Breast epithelium (tissue), 4 donors: ENCODE measurements around the gene CSNK2A1. TPM values are rescaled to one million over a fixed set of nuclear protein-coding genes. Genes with fewer than 3 reads are reported as not detected.

ENCODE experiments used
- DNase-seq, 2 donors: peaks; one replicate each; pipeline ENCODE4 v3.0.0-alpha.2; 2019; ENCODE audit warnings: low spot score in 2 of 2
- H3K27ac ChIP-seq, 2 donors: fragments of 200-600 bp; sonication (generic) in 1 of 2; one replicate each; pipeline ENCODE4 v1.5.1; 2016 to 2019; ENCODE audit warnings: mild to moderate bottlenecking in 1 of 2
- H3K27me3 ChIP-seq, 2 donors: fragments of 200-600 bp; sonication (generic) in 1 of 2; one replicate each; pipeline versions ENCODE4 v1.5.1 to v1.6.0; 2017 to 2019; ENCODE audit warnings: control low read depth in 1 of 2, mild to moderate bottlenecking in 1 of 2
- H3K36me3 ChIP-seq: fragments of 200-600 bp; one replicate; pipeline ENCODE4 v1.5.1; 2019
- H3K4me1 ChIP-seq, 2 donors: fragments of 200-600 bp; sonication (generic); one replicate each; pipeline ENCODE4 v1.5.1; 2016 to 2019; ENCODE audit warnings: control low read depth in 1 of 2
- H3K4me3 ChIP-seq, 3 donors: fragments of 200-600 bp; sonication (generic); 1 replicate in 2 of 3; 2 replicates in 1 of 3; pipeline ENCODE4 v1.5.1; 2016 to 2019; ENCODE audit warnings: mild to moderate bottlenecking in 3 of 3, moderate library complexity in 2 of 3
- H3K9me3 ChIP-seq, 2 donors: fragments of 200-600 bp; sonication (generic) in 1 of 2; one replicate each; pipeline ENCODE4 v1.5.1; 2016 to 2019; ENCODE audit warnings: control low read depth in 1 of 2
- POLR2A ChIP-seq: fragments of 450-650 bp; IDR thresholded peaks from one replicate; pipeline ENCODE4 v1.6.1; 2016; ENCODE audit warnings: antibody characterized with exemption, mild to moderate bottlenecking, moderate library complexity
- POLR2AphosphoS5 ChIP-seq, 3 donors: sonication (generic); formaldehyde crosslinking; IDR thresholded peaks; one replicate each; pipeline ENCODE4 v1.6.1; 2017; ENCODE audit warnings: antibody characterized with exemption in 3 of 3
- intact Hi-C: fragments of 100-400 bp; cut with DNase I; formaldehyde crosslinking; loops from one replicate; pipeline ENCODE4 v1.15.1; 2023; ENCODE audit warnings: low total_unique reads
- total RNA-seq, 3 donors: library from RNA; depleted of rRNA; stranded (reverse); fragments of >200 nt; gene quantifications; one replicate each; pipeline ENCODE4 v1.1.0, GENCODE V29; 2016
- TF ChIP-seq, protein P1 (sequence below), 3 donors: fragments of 450-650 bp; IDR thresholded peaks; one replicate each; pipeline ENCODE4 v1.5.1; 2016 to 2017; ENCODE audit warnings: antibody characterized with exemption in 3 of 3, mild to moderate bottlenecking in 3 of 3, moderate library complexity in 3 of 3

Gene CSNK2A1
- 10 to 100 TPM; 55.0 to 90.9 (median 77.7) TPM for total RNA-seq

GRCh38 chr20:543369-544152, at the start of gene CSNK2A1:
Gene CSNK2A1 (minus strand): TSS chr20:543790. CDS start chr20:508551, 35,239 bp downstream.
- Histone ChIP-seq H3K36me3 (no peaks in the 10 kb centered on the region), H3K4me3 (peak within 1 kb of the TSS; percentile 70 to 98 (median 95)), H3K9me3 (no peaks in the 10 kb centered on the region), H3K27ac (peak within 1 kb of the TSS; percentile 87 to 91), H3K4me1 (peaks cover 7 to 15% of the 10 kb centered on the region in 2 donors), H3K27me3 (no peaks in the 10 kb centered on the region)
- intact Hi-C loops = no loop called here
- peak; percentile 91 to 92 for DNase-seq
- TF ChIP-seq POLR2AphosphoS5 (IDR thresholded peaks at IDR 0.05) (peak in 2 of 3 donors; percentile 66 to 88), POLR2A (peak; percentile 54)
- TF ChIP-seq, protein P1, sequence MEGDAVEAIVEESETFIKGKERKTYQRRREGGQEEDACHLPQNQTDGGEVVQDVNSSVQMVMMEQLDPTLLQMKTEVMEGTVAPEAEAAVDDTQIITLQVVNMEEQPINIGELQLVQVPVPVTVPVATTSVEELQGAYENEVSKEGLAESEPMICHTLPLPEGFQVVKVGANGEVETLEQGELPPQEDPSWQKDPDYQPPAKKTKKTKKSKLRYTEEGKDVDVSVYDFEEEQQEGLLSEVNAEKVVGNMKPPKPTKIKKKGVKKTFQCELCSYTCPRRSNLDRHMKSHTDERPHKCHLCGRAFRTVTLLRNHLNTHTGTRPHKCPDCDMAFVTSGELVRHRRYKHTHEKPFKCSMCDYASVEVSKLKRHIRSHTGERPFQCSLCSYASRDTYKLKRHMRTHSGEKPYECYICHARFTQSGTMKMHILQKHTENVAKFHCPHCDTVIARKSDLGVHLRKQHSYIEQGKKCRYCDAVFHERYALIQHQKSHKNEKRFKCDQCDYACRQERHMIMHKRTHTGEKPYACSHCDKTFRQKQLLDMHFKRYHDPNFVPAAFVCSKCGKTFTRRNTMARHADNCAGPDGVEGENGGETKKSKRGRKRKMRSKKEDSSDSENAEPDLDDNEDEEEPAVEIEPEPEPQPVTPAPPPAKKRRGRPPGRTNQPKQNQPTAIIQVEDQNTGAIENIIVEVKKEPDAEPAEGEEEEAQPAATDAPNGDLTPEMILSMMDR (IDR thresholded peaks at IDR 0.05) = no peak

DNA sequence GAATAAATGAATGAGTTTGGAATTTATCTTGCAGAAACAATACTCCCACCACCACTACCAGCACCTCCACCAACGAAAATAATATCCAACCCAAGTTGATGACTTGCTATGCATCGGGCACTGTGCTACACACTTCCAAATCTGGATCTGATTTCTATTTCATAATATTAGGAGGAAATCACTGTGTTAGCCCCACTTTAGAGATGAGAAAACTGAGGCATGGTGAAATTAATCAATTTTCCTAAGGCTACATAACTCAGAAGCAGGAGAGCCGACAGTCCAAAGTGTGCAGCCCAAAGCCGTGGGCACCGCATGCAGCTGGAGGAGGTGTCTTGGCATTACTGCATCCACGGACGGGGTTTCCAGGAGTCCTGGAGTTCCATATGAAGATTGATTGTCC, 48.9 kb upstream of the CSNK2A1 start:
- peak in 1 of 2 donors; percentile 17 for DNase-seq
- peaks cover 0 to 4% of the 10 kb centered on the region in 2 donors for H3K27me3 ChIP-seq
- no peaks in the 10 kb centered on the region for H3K9me3 ChIP-seq
- intact Hi-C loops = loop anchor here (5.0 kb wide), 1 partner anchor 720 kb away; no protein-coding TSS in a partner anchor
- no peak overlapping the region for H3K27ac ChIP-seq
- no peak overlapping the region for H3K4me3 ChIP-seq
- TF ChIP-seq POLR2AphosphoS5 (IDR thresholded peaks at IDR 0.05) = no peak
- TF ChIP-seq POLR2A = no peak
- TF ChIP-seq, protein P1 (IDR thresholded peaks at IDR 0.05) = no peak
- H3K36me3 ChIP-seq = no peaks in the 10 kb centered on the region
- no peaks in the 10 kb centered on the region for H3K4me1 ChIP-seq

DNA sequence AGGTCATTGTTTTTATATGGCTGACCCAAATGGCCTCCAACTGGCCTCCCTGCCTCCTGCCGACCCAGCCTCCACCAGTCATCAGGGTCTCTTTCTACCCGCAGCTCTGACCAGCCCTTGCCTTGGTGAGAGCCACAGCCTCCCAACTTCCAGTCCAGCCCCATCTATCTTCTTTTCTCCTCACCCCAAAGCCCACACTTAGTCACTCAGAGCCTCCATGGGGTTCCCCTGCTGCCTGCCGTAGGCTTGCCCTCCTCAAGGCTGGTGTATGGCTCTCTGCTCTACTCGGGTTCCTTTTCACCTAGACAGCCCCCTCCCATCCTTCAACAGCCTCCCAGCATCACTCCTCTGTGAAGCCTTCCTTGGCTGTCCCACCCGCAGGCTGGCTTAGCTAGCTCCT, 48.4 kb upstream of the CSNK2A1 start:
- H3K4me1 ChIP-seq = no peaks in the 10 kb centered on the region
- no peaks in the 10 kb centered on the region for H3K36me3 ChIP-seq
- intact Hi-C loops = loop anchor here (5.0 kb wide), 1 partner anchor 720 kb away; no protein-coding TSS in a partner anchor
- no peak overlapping the region for H3K27ac ChIP-seq
- H3K27me3 ChIP-seq = peaks cover 0 to 4% of the 10 kb centered on the region in 2 donors
- H3K9me3 ChIP-seq = no peaks in the 10 kb centered on the region
- TF ChIP-seq POLR2AphosphoS5 (IDR thresholded peaks at IDR 0.05) = no peak
- no peak for TF ChIP-seq POLR2A
- TF ChIP-seq, protein P1 (IDR thresholded peaks at IDR 0.05) = no peak
- H3K4me3 ChIP-seq = no peak overlapping the region
- peak in 1 of 2 donors; percentile 17 for DNase-seq

GRCh38 chr20:588932-589672, 45.5 kb upstream of the CSNK2A1 start:
- no peak overlapping the region for H3K27ac ChIP-seq
- H3K36me3 ChIP-seq = no peaks in the 10 kb centered on the region
- peaks cover 0 to 4% of the 10 kb centered on the region in 2 donors for H3K27me3 ChIP-seq
- DNase-seq = no peak
- intact Hi-C loops = no loop called here
- no peak overlapping the region for H3K4me3 ChIP-seq
- H3K9me3 ChIP-seq = no peaks in the 10 kb centered on the region
- no peaks in the 10 kb centered on the region for H3K4me1 ChIP-seq
- TF ChIP-seq, protein P1 (IDR thresholded peaks at IDR 0.05) = no peak
- TF ChIP-seq POLR2A (no peak), POLR2AphosphoS5 (IDR thresholded peaks at IDR 0.05) (no peak)

DNA sequence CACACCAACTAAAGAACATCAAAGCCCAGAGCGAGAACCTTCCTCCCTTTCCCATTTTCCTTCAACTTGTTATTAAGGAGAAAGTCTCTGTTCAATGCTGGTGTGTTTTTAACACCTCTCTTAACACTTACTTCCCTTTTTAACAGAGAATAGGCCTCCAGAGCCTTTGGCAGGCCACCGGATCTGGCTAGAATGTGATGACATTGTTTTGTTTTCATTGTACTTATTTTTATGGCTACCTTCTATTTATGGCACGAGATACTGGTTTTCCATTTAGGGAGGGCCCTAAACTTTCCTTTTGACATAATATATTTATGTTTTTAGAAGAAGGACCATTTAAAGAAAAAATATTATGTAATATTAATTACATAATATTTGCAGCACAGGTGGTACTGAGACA, 44.9 kb upstream of the CSNK2A1 start:
- Histone ChIP-seq H3K4me3 (no peak overlapping the region), H3K36me3 (no peaks in the 10 kb centered on the region), H3K27ac (no peak overlapping the region), H3K27me3 (peaks cover 0 to under 1% of the 10 kb centered on the region in 2 donors), H3K4me1 (no peaks in the 10 kb centered on the region), H3K9me3 (no peaks in the 10 kb centered on the region)
- intact Hi-C loops = no loop called here
- no peak for DNase-seq
- no peak for TF ChIP-seq POLR2AphosphoS5 (IDR thresholded peaks at IDR 0.05)
- no peak for TF ChIP-seq POLR2A
- TF ChIP-seq, protein P1 (IDR thresholded peaks at IDR 0.05) = no peak
